NCI-H524 (cell line): ENCODE measurements around the gene TMEM129.

ENCODE experiments used
- DNase-seq, 2 experiments: peaks; one replicate each; lab custom pipeline; 2025; lab: John Stamatoyannopoulos, UW

TMEM129 gene

DNA sequence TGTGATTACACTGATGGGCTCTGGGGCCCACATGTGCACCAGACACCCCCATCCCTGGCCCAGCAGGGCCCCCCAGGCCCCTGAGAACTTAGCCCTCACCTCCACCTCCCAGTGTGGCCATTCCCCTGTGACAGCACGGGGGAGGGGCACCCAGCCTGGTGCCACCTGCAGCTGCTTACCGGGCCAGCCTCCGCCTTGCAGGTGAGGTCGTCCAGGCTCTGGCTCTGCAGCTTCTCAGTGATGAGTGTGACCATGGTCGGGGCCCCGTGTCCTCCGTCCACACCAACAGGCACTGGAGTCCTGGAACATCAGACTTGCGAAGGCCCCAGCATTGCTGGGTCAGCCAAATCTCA lies 52.7 kb downstream of the TMEM129 start:
- DNase-seq = no peak

DNA sequence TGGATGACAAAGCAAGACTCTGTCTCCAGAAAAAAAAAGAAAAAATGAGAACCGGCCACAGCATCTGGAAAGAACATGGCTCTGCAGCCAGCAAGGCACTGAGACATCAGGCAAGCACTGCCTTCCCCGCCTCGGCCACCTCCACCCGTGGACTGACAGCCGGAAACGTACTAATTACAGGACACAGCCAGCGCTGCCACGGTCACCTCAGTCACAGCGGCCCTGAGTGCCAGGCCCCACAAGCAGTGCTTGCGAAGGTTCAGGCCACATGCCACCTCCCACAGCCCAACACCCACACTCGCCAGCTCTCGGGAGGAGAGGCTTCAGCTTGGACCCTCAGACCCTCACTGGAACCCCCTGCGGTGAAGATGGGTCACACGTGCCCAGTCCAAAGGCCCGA lies 53.9 kb downstream of the TMEM129 start:
- DNase-seq = no peak

GRCh38 chr4:1666391-1666790 lies 54.7 kb downstream of the TMEM129 start:
- no peak for DNase-seq
